Uterus (tissue), 2 donors: Measurements from ENCODE around the gene AGBL4.

Source experiments
- CTCF ChIP-seq, 4 experiments: fragments of 200-600 bp in 2 of 4; fragments of 450-650 bp in 2 of 4; sonication (generic) in 2 of 4; IDR thresholded peaks; one replicate each; pipeline ENCODE4 v1.5.1; 2016 to 2019; ENCODE audit warnings: antibody characterized with exemption in 4 of 4, mild to moderate bottlenecking in 2 of 4, moderate library complexity in 1 of 4
- POLR2A ChIP-seq, 2 donors: fragments of 450-650 bp; IDR thresholded peaks; one replicate each; pipeline ENCODE4 v1.6.1; 2016; ENCODE audit warnings: antibody characterized with exemption in 2 of 2, mild to moderate bottlenecking in 1 of 2, moderate library complexity in 1 of 2

- TF ChIP-seq CTCF (IDR thresholded peaks at IDR 0.05) (no peak), POLR2A (IDR thresholded peaks at IDR 0.05) (no peak)
Observed at GRCh38 chr1:48939042-48939441, 1084.7 kb downstream of the AGBL4 start.
